Stimulated activated CD8-positive, alpha-beta memory T cell treated with anti-CD3 and anti-CD28 coated beads, Interleukin-4, amount 100 ng/mL, for 1 hour (primary cell): ENCODE measurements around the gene RARRES2.

Experiments used
- DNase-seq, 2 donors: peaks; one replicate each; pipeline ENCODE4 v3.0.0-alpha.2; 2020; ENCODE audit warnings: low read depth in 2 of 2, low spot score in 1 of 2

Gene RARRES2

DNA sequence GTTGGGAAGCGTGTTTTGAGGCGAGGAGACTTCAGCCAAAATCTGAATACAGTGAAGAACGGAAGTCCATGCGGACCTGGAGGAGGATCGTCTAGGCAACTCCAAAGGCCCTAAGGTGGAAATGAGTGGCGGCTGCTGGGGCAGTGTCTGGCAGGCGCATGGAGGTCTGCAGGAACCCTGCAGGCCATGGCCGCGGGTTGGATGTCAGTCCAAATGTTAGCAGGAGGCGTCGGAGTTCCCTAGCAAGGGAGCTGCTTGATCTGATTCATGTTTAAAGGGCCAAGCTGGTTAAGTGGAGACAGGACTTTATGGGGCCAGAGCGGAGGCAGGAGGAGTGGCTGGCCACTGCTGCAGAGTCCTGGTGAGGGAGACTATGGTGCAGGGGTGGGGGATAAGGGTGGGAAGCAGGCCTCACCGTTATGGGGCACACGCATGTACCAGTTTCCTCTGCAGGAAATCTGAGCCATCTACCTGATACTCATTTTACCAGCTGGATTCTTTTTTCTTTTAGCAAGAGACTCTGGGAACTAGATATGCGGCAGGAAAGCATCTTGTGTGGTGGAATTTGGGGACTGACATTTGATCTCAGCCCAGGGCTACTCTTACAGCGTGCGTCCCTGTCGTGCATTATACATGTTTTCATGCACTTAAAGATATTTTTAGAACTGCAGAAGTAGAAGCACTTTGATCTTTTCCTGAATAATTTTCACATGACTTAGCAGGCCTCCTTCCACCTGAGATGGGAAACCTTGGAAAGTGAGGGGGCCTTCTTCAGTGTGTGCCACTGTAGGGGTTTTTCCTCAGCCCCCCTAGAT is 20.6 kb upstream of the RARRES2 start:
- no peak for DNase-seq

DNA sequence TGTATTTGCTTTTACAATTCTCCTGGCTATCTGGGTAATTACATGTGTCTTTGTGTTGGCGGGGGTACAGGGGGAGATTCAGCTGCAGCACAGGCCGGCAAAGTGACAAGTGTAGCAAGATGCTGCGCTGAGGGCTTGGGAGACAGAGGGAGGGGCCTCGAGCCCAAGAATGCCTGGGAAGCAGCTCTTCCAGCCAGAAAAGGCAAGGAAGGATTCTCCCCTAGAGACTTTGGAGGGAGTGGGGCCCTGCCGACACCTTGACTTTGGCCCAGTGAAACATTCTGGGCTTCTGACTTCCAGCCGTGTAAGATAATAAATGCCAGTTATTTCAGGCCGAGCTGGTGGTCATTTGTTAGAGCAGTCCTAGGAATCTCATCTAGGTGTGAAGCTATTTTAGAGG is 20.0 kb upstream of the RARRES2 start:
- no peak for DNase-seq

DNA sequence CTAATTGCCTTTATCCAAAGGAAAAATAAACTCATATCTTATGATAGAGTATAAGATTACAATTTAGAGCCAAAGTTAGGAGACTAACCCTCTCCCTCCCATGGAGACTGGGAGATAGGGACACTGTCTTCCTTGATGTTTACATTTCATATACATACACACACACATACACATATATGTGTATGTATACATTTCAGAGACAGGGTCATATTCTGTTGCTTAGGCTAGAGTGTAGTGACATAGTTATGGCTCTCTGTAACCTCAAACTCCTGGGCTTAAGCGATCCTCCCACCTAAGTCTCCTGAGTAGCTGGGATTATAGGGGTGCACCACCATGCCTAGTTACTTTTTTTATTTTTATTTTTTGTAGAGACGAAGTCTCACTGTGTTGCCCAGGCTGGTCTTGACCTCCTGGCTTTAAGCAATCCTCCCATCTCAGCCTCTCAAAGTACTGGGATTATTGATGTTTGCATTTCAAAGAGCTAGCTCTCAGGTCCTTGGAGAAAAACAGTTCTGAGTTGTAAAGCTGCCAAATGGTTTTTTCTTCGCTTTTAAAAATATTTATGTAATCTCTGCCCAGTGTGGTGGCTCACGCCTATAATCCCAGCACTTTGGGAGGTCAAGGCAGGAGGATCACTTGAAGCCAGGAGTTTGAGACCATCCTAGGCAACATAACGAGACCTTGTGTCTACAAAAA is 19.1 kb upstream of the RARRES2 start:
- no peak for DNase-seq

GRCh38 chr7:150359622-150360362 is 18.4 kb upstream of the RARRES2 start:
- DNase-seq: no peak

GRCh38 chr7:150358988-150359621 is 17.7 kb upstream of the RARRES2 start:
- no peak for DNase-seq

DNA sequence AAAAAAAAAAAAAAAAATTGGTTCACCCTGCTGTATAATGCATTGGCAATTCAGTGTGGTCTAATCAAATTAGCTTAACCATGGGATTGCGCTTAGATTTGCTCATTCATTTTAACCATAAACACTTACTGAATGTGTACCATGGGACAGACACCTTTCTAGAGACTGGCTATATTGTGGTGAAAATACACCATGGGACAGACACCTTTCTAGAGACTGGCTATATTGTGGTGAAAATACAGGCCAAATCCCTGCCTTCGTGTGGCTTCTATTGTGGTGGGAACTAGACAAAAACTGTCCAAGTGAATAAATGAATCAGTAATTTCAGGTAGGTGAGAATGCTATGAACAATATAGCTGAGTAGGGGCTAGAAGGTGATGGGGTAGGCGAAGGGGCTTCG is 17.0 kb upstream of the RARRES2 start:
- no peak for DNase-seq

- no peak for DNase-seq
Observed at GRCh38 chr7:150357771-150358427, 16.5 kb upstream of the RARRES2 start.

DNA sequence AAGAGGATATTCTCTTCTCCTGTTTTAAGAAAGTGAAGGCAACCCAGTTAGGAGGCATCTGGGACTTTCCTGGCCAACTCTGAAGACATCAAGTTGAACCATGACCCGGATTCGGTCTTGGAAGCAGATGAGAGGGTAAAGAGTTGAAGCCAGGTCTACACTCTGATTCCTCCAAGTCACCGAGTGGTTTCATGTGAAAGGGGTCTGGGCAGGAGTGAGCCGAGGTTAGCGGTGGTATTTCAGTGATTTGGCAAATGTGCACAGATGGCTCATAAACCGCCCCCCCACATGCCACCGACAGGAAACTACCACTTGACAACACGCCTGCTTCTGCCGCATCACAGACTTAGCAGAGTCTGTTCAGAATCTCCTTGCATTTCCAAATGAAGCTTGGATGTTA is 15.8 kb upstream of the RARRES2 start:
- peak in 1 of 2 donors; percentile 41 for DNase-seq

- DNase-seq: no peak
Observed at GRCh38 chr7:150356265-150356897, 15.0 kb upstream of the RARRES2 start.

DNA sequence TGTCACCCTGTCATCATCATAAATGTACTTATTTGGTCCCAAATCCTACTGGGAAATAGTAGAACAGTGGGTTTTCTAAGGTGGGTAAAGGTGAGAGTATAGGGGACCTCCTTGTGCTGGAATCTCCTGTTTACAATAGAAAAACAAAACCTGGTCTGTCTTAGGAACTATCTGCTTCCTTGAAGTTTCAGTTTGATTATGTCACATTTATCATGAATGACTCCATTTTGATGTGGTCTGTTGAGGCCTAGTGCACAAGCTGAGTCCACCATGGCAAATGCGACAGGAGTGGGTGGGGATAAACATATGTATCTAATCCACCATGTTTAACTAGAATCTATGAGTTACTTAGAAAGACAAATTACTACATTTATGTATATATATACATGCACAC is 14.2 kb upstream of the RARRES2 start:
- no peak for DNase-seq

DNA sequence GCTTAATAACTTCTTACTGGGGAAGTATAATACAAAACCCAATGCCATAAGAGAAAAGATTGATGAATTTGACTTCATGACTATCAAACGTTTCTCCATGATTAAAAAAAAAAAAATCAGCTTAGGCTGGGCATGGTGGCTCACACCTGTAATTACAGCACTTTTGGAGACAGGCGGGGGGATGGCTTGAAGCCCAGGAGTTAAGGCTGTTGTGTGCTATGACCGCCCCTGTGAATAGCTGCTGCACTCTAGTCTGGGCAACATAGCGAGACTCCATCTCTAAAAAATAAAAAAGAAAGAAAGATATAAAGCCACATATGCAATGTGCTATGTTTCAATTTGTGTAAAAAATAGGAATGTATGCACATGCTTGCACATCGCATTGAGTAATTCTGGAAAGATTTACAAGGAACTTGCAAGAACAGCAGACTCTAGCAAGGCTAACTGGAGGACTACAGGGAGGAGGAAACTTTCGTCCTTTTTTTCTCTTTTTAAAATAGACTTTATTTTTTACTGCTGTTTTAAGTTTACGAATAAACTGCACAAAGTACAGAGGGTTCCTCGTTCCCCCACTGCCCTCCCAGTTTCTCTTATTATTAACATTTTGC is 10.3 kb upstream of the RARRES2 start:
- DNase-seq: no peak

- DNase-seq: no peak
Observed at GRCh38 chr7:150346922-150347321, 5.5 kb upstream of the RARRES2 start.

GRCh38 chr7:150345012-150345411 is 3.6 kb upstream of the RARRES2 start:
- no peak for DNase-seq

- DNase-seq: no peak
Observed at GRCh38 chr7:150344299-150344698, 2.9 kb upstream of the RARRES2 start.

GRCh38 chr7:150343225-150343624 is 1.8 kb upstream of the RARRES2 start:
- DNase-seq: no peak

DNA sequence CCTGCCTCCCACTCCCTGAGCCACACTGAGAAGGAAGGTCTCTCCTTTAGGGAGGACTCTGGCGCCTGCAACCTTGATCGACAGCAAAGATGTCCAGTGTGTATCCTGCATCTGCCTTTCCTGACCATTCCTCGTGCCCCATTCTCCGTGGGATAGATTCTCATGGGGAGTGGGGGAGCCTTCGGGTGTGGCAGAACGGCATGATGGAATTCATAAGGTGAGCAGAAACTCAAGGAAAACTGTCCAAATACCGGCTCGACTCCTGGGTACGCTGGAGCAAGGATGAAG is 636 bp upstream of the RARRES2 start:
- no peak for DNase-seq

GRCh38 chr7:150340875-150341262 is 560 bp downstream of the RARRES2 start:
- DNase-seq: no peak

DNA sequence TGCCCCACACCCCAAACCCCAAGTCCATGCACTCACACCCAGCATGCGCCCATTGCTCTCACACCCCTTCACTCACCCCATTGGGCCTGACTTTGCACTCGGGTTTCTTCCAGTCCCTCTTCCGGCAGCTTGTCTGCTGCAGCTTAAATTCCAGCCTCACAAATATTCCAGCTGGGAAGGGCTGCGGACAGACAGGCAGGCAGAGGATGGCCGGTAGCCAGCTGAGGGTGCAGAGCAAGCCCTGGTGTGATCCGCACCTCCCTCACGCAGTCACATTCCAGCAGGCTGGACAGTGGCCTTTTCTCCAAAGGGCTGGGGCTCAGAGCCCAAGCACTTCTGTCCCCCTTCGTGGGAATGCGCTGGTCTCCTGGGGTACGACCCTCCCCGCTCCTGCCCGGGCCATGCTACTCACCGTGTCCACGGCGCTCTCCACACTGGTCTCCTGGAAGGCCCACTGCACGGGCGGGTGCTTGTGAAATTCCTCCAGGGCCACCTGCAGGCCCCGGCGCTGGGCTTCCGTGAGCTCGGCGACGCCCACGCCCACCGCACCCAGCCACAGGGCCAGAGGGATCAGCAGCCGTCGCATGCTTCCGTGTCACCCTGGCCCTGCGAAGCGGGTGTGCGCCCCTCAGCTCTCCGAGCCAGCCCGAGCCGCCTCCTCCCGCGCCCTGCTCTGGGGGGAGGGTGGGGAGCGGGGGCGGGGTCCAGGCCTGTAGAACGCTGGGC is 1.2 kb downstream of the RARRES2 start:
- no peak for DNase-seq

DNA sequence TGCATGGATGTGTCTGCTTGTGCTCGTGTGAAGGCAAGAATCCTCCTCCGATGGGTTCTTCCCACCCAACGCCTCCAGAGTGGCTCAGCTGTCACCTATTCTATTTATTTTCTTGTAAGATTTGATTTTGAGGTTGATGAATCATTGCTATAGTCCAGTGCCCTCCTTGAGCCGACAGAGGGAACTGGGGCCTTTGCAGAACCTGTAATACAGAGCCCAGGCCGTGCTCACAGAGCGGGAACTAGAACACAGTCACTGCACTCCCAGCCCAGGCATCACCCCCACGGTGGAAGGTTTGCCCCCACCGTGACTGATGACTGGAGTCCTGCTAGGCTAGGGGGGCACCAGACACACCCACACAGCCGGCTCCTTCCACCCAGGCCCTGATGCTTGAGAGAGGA is 2.0 kb downstream of the RARRES2 start:
- no peak for DNase-seq
